Endothelial cell of umbilical vein (primary cell): ENCODE data around the gene CDK5RAP2. TPM values are rescaled to one million over a fixed set of nuclear protein-coding genes. Genes with fewer than 3 reads are reported as not detected.

ENCODE experiments used
- BruUV-seq: library from RNA; stranded (reverse); fragments of 400-500 nt; replicated peaks from 2 replicates; lab custom pipeline; 2021; lab: Mats Ljungman, UMichigan
- CTCF ChIA-PET: fragments of 300-600, 350-600 bp; sonication (Branson Sonifier 250); formaldehyde crosslinking; loops from one replicate; lab custom pipeline; 2021; ENCODE audit warnings: antibody characterized with exemption, inconsistent platforms; lab: Charles Lee
- POLR2A ChIA-PET: fragments of 300-600, 350-600 bp; sonication (Branson Sonifier 250); formaldehyde crosslinking; loops from one replicate; lab custom pipeline; 2021; ENCODE audit warnings: antibody characterized with exemption, inconsistent platforms; lab: Charles Lee
- DNase-seq: peaks from one replicate; pipeline ENCODE4 v3.0.0-alpha.2; 2011; ENCODE audit warnings: low read depth, low spot score
- FAIRE-seq: peaks from 2 replicates; lab custom pipeline; 2011; peaks lifted over from hg19 to GRCh38; lab: Jason Lieb, UNC
- H2AFZ ChIP-seq: 2 replicates; pipeline ENCODE4 v1.6.0; 2012; ENCODE audit warnings: low read depth, low read length, control low read depth, inconsistent platforms
- H3K27ac ChIP-seq: 2 replicates; pipeline ENCODE4 v1.5.1; 2011; ENCODE audit warnings: low read depth, mild to moderate bottlenecking, control low read depth, low read length, moderate library complexity; ENCODE audit not compliant: insufficient read depth
- H3K27me3 ChIP-seq, 2 experiments: 2 replicates each; pipeline versions ENCODE4 v1.6.0 to v1.6.1; 2011; ENCODE audit warnings: low read length in 2 of 2, mixed read lengths in 1 of 2; ENCODE audit not compliant: control insufficient read depth in 2 of 2, insufficient read depth in 2 of 2
- H3K36me3 ChIP-seq, 2 experiments: 2 replicates in 1 of 2; 3 replicates in 1 of 2; pipeline ENCODE4 v1.5.1; 2011; ENCODE audit warnings: low read length in 2 of 2, mild to moderate bottlenecking in 1 of 2, moderate library complexity in 1 of 2; ENCODE audit not compliant: control insufficient read depth in 2 of 2, insufficient read depth in 2 of 2; ENCODE audit errors: extremely low read depth in 1 of 2
- H3K4me1 ChIP-seq: 3 replicates; pipeline ENCODE4 v1.5.1; 2011; ENCODE audit warnings: mild to moderate bottlenecking, low read length; ENCODE audit not compliant: control insufficient read depth, insufficient read depth; ENCODE audit errors: extremely low read depth
- H3K4me2 ChIP-seq: 2 replicates; pipeline ENCODE4 v1.6.1; 2011; ENCODE audit warnings: low read length, control low read depth, mixed read lengths; ENCODE audit not compliant: insufficient read depth
- H3K4me3 ChIP-seq, 3 experiments: fragments of 200-600 bp in 1 of 3; sonication (generic), shearing (Covaris generic) in 1 of 3; replicated peaks in 1 of 3; 2 replicates each; pipeline ENCODE4 v1.5.1; 2011 to 2016; ENCODE audit warnings: control low read depth in 3 of 3, low read length in 3 of 3, mild to moderate bottlenecking in 2 of 3, inconsistent platforms in 1 of 3, low read depth in 1 of 3, moderate library complexity in 1 of 3; ENCODE audit not compliant: insufficient read depth in 1 of 3
- H3K79me2 ChIP-seq: 2 replicates; pipeline ENCODE4 v1.6.0; 2012; ENCODE audit warnings: low read length, inconsistent platforms; ENCODE audit not compliant: control insufficient read depth, insufficient read depth
- H3K9ac ChIP-seq: replicated peaks from 2 replicates; pipeline ENCODE3; 2011; ENCODE audit warnings: low read length, control low read depth; ENCODE audit not compliant: insufficient read depth; ENCODE audit errors: extremely low read depth
- H3K9me1 ChIP-seq: replicated peaks from 3 replicates; pipeline ENCODE4 v1.6.0; 2011; ENCODE audit warnings: mild to moderate bottlenecking, low read length; ENCODE audit not compliant: control insufficient read depth, insufficient read depth; ENCODE audit errors: extremely low read depth
- H3K9me3 ChIP-seq: replicated peaks from 2 replicates; pipeline ENCODE4 v1.5.1; 2012; ENCODE audit warnings: low read length, inconsistent platforms; ENCODE audit not compliant: control insufficient read depth, insufficient read depth
- H4K20me1 ChIP-seq: replicated peaks from 2 replicates; pipeline ENCODE3; 2011; ENCODE audit warnings: mild to moderate bottlenecking, low read length; ENCODE audit not compliant: control insufficient read depth, insufficient read depth; ENCODE audit errors: extremely low read depth
- JUN ChIP-seq: IDR thresholded peaks from 2 replicates; pipeline ENCODE4 v1.6.1; 2011; ENCODE audit warnings: borderline replicate concordance, low read depth; ENCODE audit not compliant: insufficient read length, insufficient read depth
- MYC ChIP-seq: IDR thresholded peaks from one replicate; pipeline ENCODE4 v1.6.1; 2011; ENCODE audit warnings: mild to moderate bottlenecking, low read depth, low read length
- POLR2A ChIP-seq: IDR thresholded peaks from 2 replicates; pipeline ENCODE4 v1.6.1; 2012; ENCODE audit warnings: low read depth, mild to moderate bottlenecking, control low read depth, low read length
- POLR2AphosphoS5 ChIP-seq: IDR thresholded peaks from 2 replicates; pipeline ENCODE4 v1.6.1; 2012; ENCODE audit warnings: low read depth, mild to moderate bottlenecking, control low read depth, low read length, moderate library complexity; ENCODE audit not compliant: insufficient read depth
- dilution Hi-C: fragments of 300-500 bp; cut with MboI; formaldehyde crosslinking; loops from one replicate; pipeline ENCODE4 v1.15.0; 2019; ENCODE audit warnings: low sequenced_read_pairs; ENCODE audit not compliant: extremely low pct_ligation_motif_present
- intact Hi-C: fragments of 100-400 bp; cut with micrococcal nuclease; formaldehyde crosslinking; loops from one replicate; pipeline ENCODE4 v1.10.0; 2022
- polyA plus RNA-seq, 4 experiments: library from polyadenylated mRNA; depleted of rRNA in 3 of 4; stranded (reverse) in 3 of 4; unstranded in 1 of 4; fragments of >200 nt; gene quantifications; 2 replicates each; pipeline versions ENCODE4 v1.2.1 to v1.2.3, GENCODE V29; 2011 to 2012; ENCODE audit warnings: missing spikeins in 1 of 4
- total RNA-seq: library from RNA; stranded (reverse); gene quantifications from 2 replicates; pipeline ENCODE4 v1.2.3, GENCODE V29; 2021

CDK5RAP2 gene
- total and polyA plus RNA-seq, 2 donors (not counting 3 experiments of a cell fraction or from before 2014, with no cell fraction given), result 17.5 to 56.7 TPM

DNA sequence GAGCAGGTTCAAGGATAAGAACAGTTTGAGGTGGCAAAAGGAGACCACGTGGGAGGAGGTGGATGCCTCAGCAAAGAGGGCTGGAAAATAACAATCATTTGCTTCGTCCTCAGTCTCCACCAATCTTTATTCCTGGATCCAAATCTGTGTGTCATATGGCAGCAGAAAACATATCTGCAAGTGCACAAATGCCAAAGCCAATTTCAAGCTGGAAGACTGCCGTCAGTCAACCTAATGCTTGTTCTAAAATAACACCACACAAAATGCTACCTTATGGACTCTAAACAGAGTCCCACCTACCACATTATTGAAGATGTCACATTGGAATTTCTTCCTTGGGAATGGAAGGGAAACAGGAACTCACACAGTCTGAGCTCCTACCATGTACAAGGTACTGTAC, 129.1 kb downstream of the CDK5RAP2 start:
- POLR2A ChIA-PET, result no interaction called here
- Histone ChIP-seq H3K9me1 (no peaks in the 10 kb centered on the region), H3K9ac (no peak overlapping the region), H3K27me3 (no peaks in the 10 kb centered on the region), H3K4me2 (no peak overlapping the region), H4K20me1 (no peaks in the 10 kb centered on the region), H3K4me1 (no peaks in the 10 kb centered on the region), H3K9me3 (no peaks in the 10 kb centered on the region), H3K36me3 (peaks cover 0 to 5% of the 10 kb centered on the region in 2 experiments), H2AFZ (no peak overlapping the region), H3K27ac (no peak overlapping the region), H3K4me3 (no peak overlapping the region), H3K79me2 (no peaks in the 10 kb centered on the region)
- CTCF ChIA-PET, result interaction anchor here (0.6 kb wide), 1 partner anchor 12 kb away, joined by 3 read pairs; no protein-coding TSS in a partner anchor
- DNase-seq (no peak), FAIRE-seq (no peak)
- TF ChIP-seq JUN (no peak), POLR2AphosphoS5 (no peak), POLR2A (no peak)
- BruUV-seq, result no TSS peak
- dilution Hi-C loops (no loop called here), intact Hi-C loops (no loop called here)

DNA sequence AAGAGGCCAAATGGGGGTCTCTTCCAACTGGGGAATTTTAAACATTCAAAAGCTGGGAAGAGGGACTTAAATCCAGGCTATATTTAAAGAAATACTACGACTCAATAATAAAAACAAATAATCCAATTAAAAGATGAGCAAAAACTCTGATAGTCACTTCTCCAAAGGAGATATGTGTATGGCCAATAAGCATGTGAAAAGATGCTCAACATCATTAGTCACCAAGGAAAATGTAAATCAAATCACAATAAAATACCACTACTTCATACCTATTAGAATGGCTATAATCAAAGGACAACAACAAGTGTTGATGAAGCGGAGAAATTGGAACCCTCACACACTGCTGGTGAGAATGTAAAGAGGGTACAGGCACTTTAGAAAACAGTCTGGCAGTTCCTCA, 130.4 kb downstream of the CDK5RAP2 start:
- Histone ChIP-seq H3K36me3 (peaks cover 0 to 5% of the 10 kb centered on the region in 2 experiments), H3K27me3 (no peaks in the 10 kb centered on the region), H3K4me1 (no peaks in the 10 kb centered on the region), H3K27ac (no peak overlapping the region), H4K20me1 (no peaks in the 10 kb centered on the region), H3K9ac (no peak overlapping the region), H3K4me3 (no peak overlapping the region), H3K79me2 (no peaks in the 10 kb centered on the region), H3K9me3 (no peaks in the 10 kb centered on the region), H2AFZ (no peak overlapping the region), H3K9me1 (no peaks in the 10 kb centered on the region), H3K4me2 (no peak overlapping the region)
- no peak for TF ChIP-seq MYC
- ChIA-PET POLR2A (no interaction called here), CTCF (interaction anchor here (1.4 kb wide), 1 partner anchor 28 kb away, joined by 4 read pairs; no protein-coding TSS in a partner anchor)
- no peak for FAIRE-seq
- DNase-seq, result no peak
- no TSS peak for BruUV-seq
- dilution Hi-C loops, result no loop called here
- intact Hi-C loops, result no loop called here
